ENCODE results near the gene PYHIN1. TPM values are rescaled to one million over a fixed set of nuclear protein-coding genes. Genes with fewer than 3 reads are reported as not detected.

The PYHIN1 gene
- not detected in 2 replicates for total RNA-seq

GRCh38 chr1:158931055-158931737, at the start of gene PYHIN1:
PYHIN1 (plus strand) TSS chr1:158931552; CDS start chr1:158936911, 5,359 bp downstream.

GRCh38 chr1:159009704-159010361, 78.5 kb downstream of the PYHIN1 start, which contains the start of gene IFI16:
IFI16 (plus strand) TSS chr1:159009907; CDS start chr1:159014681, 4,774 bp downstream.

Other genes starting within 250 kb of the PYHIN1 start
- under 0.01 and 0.32 TPM in 2 replicates for gene SPTA1, start 244.8 kb upstream of the PYHIN1 start, total RNA-seq
- not detected in 2 replicates for gene OR6K2, start 230.9 kb upstream of the PYHIN1 start, total RNA-seq
- not detected in 2 replicates for gene OR6K3, start 210.8 kb upstream of the PYHIN1 start, total RNA-seq
- not detected in 2 replicates for gene OR6K6, start 176.8 kb upstream of the PYHIN1 start, total RNA-seq
- not detected in 2 replicates for gene OR6N1, start 159.4 kb upstream of the PYHIN1 start, total RNA-seq
- gene OR6N2, start 150.3 kb upstream of the PYHIN1 start, total RNA-seq, result not detected in 2 replicates
- gene MNDA, start 100.2 kb upstream of the PYHIN1 start, total RNA-seq, result not detected in 2 replicates
- gene IFI16, start 78.4 kb downstream of the PYHIN1 start, total RNA-seq, result 67.9 and 144 TPM in 2 replicates
- gene AIM2, start 145.2 kb downstream of the PYHIN1 start, total RNA-seq, result not detected in 2 replicates
- gene CADM3, start 240.1 kb downstream of the PYHIN1 start, total RNA-seq, result 12.3 and 15.8 TPM in 2 replicates